ENCODE results near the gene MLIP.
"Not testable (repeated sequence)": the region's sequence is repeated elsewhere in the genome, so short reads cannot be mapped to it uniquely, and the experiment has no call there.

GRCh38 chr6:54081499-54081898, 29.7 kb upstream of the MLIP start:
- not testable (repeated sequence) for TF ChIP-seq CTCF (IDR thresholded peaks at IDR 0.05); REST (IDR thresholded peaks at IDR 0.05; ENCODE audit: insufficient read depth in 1 of 2, low read depth in 2 of 2, low read length in 1 of 2)
